HG02759 (cell line): ENCODE measurements around the gene MT3.
"Not testable (repeated sequence)": the region's sequence is repeated elsewhere in the genome, so short reads cannot be mapped to it uniquely, and the experiment has no call there.

Experiments
- ATAC-seq: cut with Tn5 transposase; IDR thresholded peaks from one replicate; pipeline ENCODE4 v1.9.1; 2021; ENCODE audit warnings: mild to moderate bottlenecking, moderate library complexity; ENCODE audit not compliant: unreplicated experiment

MT3 gene

GRCh38 chr16:56608876-56609462 lies 19.6 kb downstream of the MT3 start:
- ATAC-seq, result no peak

GRCh38 chr16:56609463-56609921 lies 20.2 kb downstream of the MT3 start:
- peak; percentile 43 for ATAC-seq

- ATAC-seq, result peak; percentile 22
Observed at GRCh38 chr16:56610017-56610608, 20.8 kb downstream of the MT3 start.

GRCh38 chr16:56610609-56611111 lies 21.3 kb downstream of the MT3 start:
- ATAC-seq, result no peak

GRCh38 chr16:56611281-56611833 lies 22.0 kb downstream of the MT3 start:
- no peak for ATAC-seq

GRCh38 chr16:56613706-56614105 lies 24.4 kb downstream of the MT3 start:
- ATAC-seq, result no peak

- ATAC-seq, result no peak
Observed at GRCh38 chr16:56614549-56614991, 25.2 kb downstream of the MT3 start.

- ATAC-seq, result no peak
Observed at GRCh38 chr16:56615353-56615752, 26.0 kb downstream of the MT3 start.

GRCh38 chr16:56616608-56617211 lies 27.4 kb downstream of the MT3 start:
- no peak for ATAC-seq

GRCh38 chr16:56617212-56618085 lies 28.1 kb downstream of the MT3 start:
- ATAC-seq, result no peak

GRCh38 chr16:56618138-56618537 lies 28.8 kb downstream of the MT3 start:
- ATAC-seq, result no peak

- no peak for ATAC-seq
Observed at GRCh38 chr16:56620339-56620897, 31.1 kb downstream of the MT3 start.

- not testable (repeated sequence) for ATAC-seq
Observed at GRCh38 chr16:56621665-56622445, 32.5 kb downstream of the MT3 start.

- not testable (repeated sequence) for ATAC-seq
Observed at GRCh38 chr16:56623184-56623583, 33.9 kb downstream of the MT3 start.

- no peak for ATAC-seq
Observed at GRCh38 chr16:56623637-56624036, 34.3 kb downstream of the MT3 start.

- ATAC-seq, result peak; percentile 76
Observed at GRCh38 chr16:56625140-56625942, 36.0 kb downstream of the MT3 start, which contains the start of gene MT1E. Gene MT1E, plus strand, starts transcription at chr16:56625781. Its CDS starts 71 bp downstream, at chr16:56625852.

- peak; percentile 12 for ATAC-seq
Observed at GRCh38 chr16:56625943-56626654, 36.8 kb downstream of the MT3 start.

- no peak for ATAC-seq
Observed at GRCh38 chr16:56626685-56627084, 37.4 kb downstream of the MT3 start.
